Measurements from ENCODE around the gene RPS6KA5. TPM values are rescaled to one million over a fixed set of nuclear protein-coding genes. Genes with fewer than 3 reads are reported as not detected.

Gene RPS6KA5
- total and polyA plus RNA-seq, 9 of the 15 experiments (the other 6 are each of a cell fraction or from before 2014, with no cell fraction given) = 0.88 to 7.7 (median 4.7) TPM

GRCh38 chr14:91089958-91090535 is 29.6 kb upstream of the RPS6KA5 start:
- ChIA-PET POLR2A (no interaction called here), CTCF (ENCODE audit: low intra/inter-chr PET ratio) (no interaction called here)
- Histone ChIP-seq H3K27ac (ENCODE audit: extremely low read depth, low read depth, low read length) (no peak overlapping the region), H3K36me3 (ENCODE audit: control insufficient read depth, insufficient read depth, low read length) (no peaks in the 10 kb centered on the region), H3K4me2 (ENCODE audit: insufficient read depth, low read length) (no peak overlapping the region), H3K4me1 (replicated peaks in 1 of 2; ENCODE audit: control insufficient read depth in 2 of 2, insufficient read depth in 2 of 2, low read length in 2 of 2) (no peaks in the 10 kb centered on the region), H2AFZ (ENCODE audit: low read depth, low read length) (no peak overlapping the region), H3K9ac (ENCODE audit: insufficient read depth in 1 of 2, low read depth in 2 of 2, low read length in 2 of 2) (no peak overlapping the region), H3K9me1 (ENCODE audit: control insufficient read depth, insufficient read depth, low read length) (no peaks in the 10 kb centered on the region), H3K79me2 (ENCODE audit: control insufficient read depth, insufficient read depth, low read length) (no peaks in the 10 kb centered on the region), H3K27me3 (ENCODE audit: control insufficient read depth in 2 of 2, insufficient read depth in 2 of 2, low read length in 2 of 2) (peaks cover 5 to 31% of the 10 kb centered on the region in 2 experiments), H3K4me3 (no peak overlapping the region), H3K9me3 (replicated peaks; ENCODE audit: control insufficient read depth, insufficient read depth, low read depth, low read length) (no peaks in the 10 kb centered on the region), H4K20me1 (replicated peaks; ENCODE audit: control insufficient read depth, insufficient read depth, low read length) (no peaks in the 10 kb centered on the region)
- no TSS peak for BruUV-seq (replicated peaks)
- 12% methylated on average over 7 of the region's 7 CpGs for WGBS (ENCODE audit: insufficient coverage, low coverage, missing lambda C conversion rate)
- TF ChIP-seq NUFIP1 (IDR thresholded peaks at IDR 0.05; ENCODE audit: partially characterized antibody) = no peak
- ATAC-seq (no peak), DNase-seq (ENCODE audit: extremely low read depth in 1 of 4, low spot score in 3 of 4) (no peak), FAIRE-seq (no peak)
- in situ Hi-C loops (cut with MboI) = no loop called here
- intact Hi-C loops (cut with micrococcal nuclease) = no loop called here

DNA sequence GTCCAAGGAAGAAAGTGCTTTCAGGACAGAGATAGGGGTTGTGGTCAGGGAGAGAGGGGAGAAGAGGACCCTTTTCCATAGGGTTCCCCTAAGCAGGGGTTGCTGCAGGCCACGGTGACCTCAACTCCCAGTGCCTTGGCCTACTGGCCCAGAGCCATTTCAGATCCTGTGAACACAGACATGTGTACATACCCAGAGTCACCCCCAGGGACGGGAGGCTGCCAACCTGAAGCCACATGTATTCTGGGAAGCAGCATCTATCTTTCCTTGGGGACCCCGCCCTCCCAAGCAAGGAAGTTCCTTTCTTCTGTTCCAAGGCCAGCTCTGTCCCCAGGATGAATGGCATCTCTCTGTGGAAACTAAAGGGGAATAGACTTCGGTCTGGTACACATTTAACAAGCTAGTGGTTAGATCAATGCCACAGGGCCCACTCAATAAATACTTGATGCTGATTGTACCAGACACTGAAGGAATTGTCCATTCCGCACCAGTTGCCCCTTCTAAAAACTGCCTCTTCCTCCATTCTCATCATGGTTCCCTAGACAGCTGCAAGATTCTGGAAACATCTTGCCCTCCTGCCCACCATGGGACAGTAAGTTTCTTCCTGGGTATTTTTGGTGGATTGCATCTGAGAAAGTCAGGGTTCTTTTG is 28.3 kb upstream of the RPS6KA5 start:
- WGBS (ENCODE audit: insufficient coverage, low coverage, missing lambda C conversion rate) = 17% methylated on average over 4 of the region's 5 CpGs
- H3K27me3 ChIP-seq (ENCODE audit: control insufficient read depth in 2 of 2, insufficient read depth in 2 of 2, low read length in 2 of 2) = peaks cover 3 to 25% of the 10 kb centered on the region in 2 experiments
- H3K79me2 ChIP-seq (ENCODE audit: control insufficient read depth, insufficient read depth, low read length) = no peaks in the 10 kb centered on the region
- BruUV-seq (replicated peaks) = no TSS peak
- intact Hi-C loops (cut with micrococcal nuclease) (no loop called here), in situ Hi-C loops (cut with MboI) (no loop called here)
- H3K4me3 ChIP-seq = no peak overlapping the region
- ChIA-PET POLR2A (interaction anchor here (0.6 to 0.8 kb wide), 3 partner anchors 209 to 413 kb away, joined by 3 read pairs; no protein-coding TSS in a partner anchor), CTCF (ENCODE audit: low intra/inter-chr PET ratio) (no interaction called here)
- no peak overlapping the region for H3K4me2 ChIP-seq (ENCODE audit: insufficient read depth, low read length)
- H3K9me3 ChIP-seq (replicated peaks; ENCODE audit: control insufficient read depth, insufficient read depth, low read depth, low read length) = no peaks in the 10 kb centered on the region
- H4K20me1 ChIP-seq (replicated peaks; ENCODE audit: control insufficient read depth, insufficient read depth, low read length) = no peaks in the 10 kb centered on the region
- H3K9ac ChIP-seq (ENCODE audit: insufficient read depth in 1 of 2, low read depth in 2 of 2, low read length in 2 of 2) = no peak overlapping the region
- no peak overlapping the region for H2AFZ ChIP-seq (ENCODE audit: low read depth, low read length)
- ATAC-seq = no peak
- FAIRE-seq = no peak
- H3K27ac ChIP-seq (ENCODE audit: extremely low read depth, low read depth, low read length) = no peak overlapping the region
- no peaks in the 10 kb centered on the region for H3K4me1 ChIP-seq (replicated peaks in 1 of 2; ENCODE audit: control insufficient read depth in 2 of 2, insufficient read depth in 2 of 2, low read length in 2 of 2)
- H3K36me3 ChIP-seq (ENCODE audit: control insufficient read depth, insufficient read depth, low read length) = no peaks in the 10 kb centered on the region
- H3K9me1 ChIP-seq (ENCODE audit: control insufficient read depth, insufficient read depth, low read length) = no peaks in the 10 kb centered on the region
- DNase-seq (ENCODE audit: extremely low read depth in 1 of 4, low spot score in 3 of 4) = no peak
- TF ChIP-seq CEBPG (CRISPR knock-in tag; IDR thresholded peaks at IDR 0.05) (no peak), CEBPG (tag; conservative IDR thresholded peaks at IDR 0.05 in 1 of 2, IDR thresholded peaks at IDR 0.05 in 1 of 2) (no peak), GATAD2B (IDR thresholded peaks at IDR 0.05; ENCODE audit: borderline replicate concordance) (no peak), ZNF780A (CRISPR knock-in tag; IDR thresholded peaks at IDR 0.05) (no peak), NFXL1 (CRISPR knock-in tag; IDR thresholded peaks at IDR 0.05) (no peak), ZNF717 (CRISPR knock-in tag; IDR thresholded peaks at IDR 0.05) (no peak), ZC3H8 (IDR thresholded peaks at IDR 0.05) (no peak), PREB (CRISPR knock-in tag; IDR thresholded peaks at IDR 0.05) (no peak), DIDO1 (tag; IDR thresholded peaks at IDR 0.05; ENCODE audit: low read depth) (no peak), JUN (IDR thresholded peaks at IDR 0.05; ENCODE audit: borderline replicate concordance, low read depth, low read length) (no peak), JUN (CRISPR knock-in tag; IDR thresholded peaks at IDR 0.05; ENCODE audit: borderline replicate concordance) (no peak), LCOR (CRISPR knock-in tag; IDR thresholded peaks at IDR 0.05) (no peak), HDAC2 (IDR thresholded peaks at IDR 0.05) (no peak), TCFL5 (CRISPR knock-in tag; conservative IDR thresholded peaks at IDR 0.05) (no peak), ZNF41 (CRISPR knock-in tag; conservative IDR thresholded peaks at IDR 0.05) (no peak), MIER1 (IDR thresholded peaks at IDR 0.05; ENCODE audit: low read depth) (no peak)
